DOHH2 (cell line): ENCODE measurements around the gene ARL15.

Experiments
- EZH2phosphoT487 ChIP-seq: fragments of 200-600 bp; sonication (generic); IDR thresholded peaks from 2 replicates; pipeline ENCODE4 v1.6.1; 2017; ENCODE audit warnings: borderline replicate concordance, mild to moderate bottlenecking, antibody characterized with exemption, low read length, moderate library complexity, mixed read lengths
- TF ChIP-seq, protein P1 (sequence below): fragments of 200-600 bp; sonication (generic); IDR thresholded peaks from one replicate; pipeline ENCODE4 v1.5.1; 2014; ENCODE audit warnings: antibody characterized with exemption, mild to moderate bottlenecking, low read depth, low read length; ENCODE audit not compliant: poor library complexity, severe bottlenecking

DNA sequence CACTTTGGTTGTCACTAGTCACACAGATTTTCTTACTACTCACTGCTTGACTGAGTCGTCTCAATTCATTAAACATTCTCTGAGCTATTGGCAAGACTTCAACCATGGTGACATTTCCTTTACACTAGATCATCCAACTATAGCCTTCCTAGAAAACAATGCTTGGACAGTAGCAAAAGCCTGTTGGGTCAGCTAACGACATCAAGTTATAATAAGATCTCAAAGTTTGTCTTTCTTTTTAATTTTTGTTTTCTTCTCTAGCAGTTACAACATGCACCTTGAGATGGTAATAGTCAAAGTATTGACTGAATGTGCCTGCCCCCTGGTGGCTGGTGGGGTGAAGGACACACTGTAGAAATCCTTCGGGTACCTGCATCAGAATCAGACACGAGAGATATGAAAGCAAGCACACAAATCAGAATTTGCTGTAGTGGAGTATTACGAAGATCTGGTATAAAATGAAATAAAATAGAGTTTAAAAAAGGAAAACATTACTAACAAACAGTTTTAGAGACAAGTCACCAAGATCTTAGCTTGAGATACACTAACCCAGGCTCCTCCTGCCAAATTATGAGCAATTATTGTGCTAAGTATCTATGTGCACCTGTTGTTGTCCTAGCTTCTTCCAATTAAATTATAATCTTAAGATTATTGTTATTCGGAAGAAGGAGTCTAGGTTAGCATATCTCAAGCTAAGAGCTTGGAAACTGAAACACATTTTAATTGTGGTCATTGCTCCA, 81.2 kb downstream of the ARL15 start:
- TF ChIP-seq, protein P1, sequence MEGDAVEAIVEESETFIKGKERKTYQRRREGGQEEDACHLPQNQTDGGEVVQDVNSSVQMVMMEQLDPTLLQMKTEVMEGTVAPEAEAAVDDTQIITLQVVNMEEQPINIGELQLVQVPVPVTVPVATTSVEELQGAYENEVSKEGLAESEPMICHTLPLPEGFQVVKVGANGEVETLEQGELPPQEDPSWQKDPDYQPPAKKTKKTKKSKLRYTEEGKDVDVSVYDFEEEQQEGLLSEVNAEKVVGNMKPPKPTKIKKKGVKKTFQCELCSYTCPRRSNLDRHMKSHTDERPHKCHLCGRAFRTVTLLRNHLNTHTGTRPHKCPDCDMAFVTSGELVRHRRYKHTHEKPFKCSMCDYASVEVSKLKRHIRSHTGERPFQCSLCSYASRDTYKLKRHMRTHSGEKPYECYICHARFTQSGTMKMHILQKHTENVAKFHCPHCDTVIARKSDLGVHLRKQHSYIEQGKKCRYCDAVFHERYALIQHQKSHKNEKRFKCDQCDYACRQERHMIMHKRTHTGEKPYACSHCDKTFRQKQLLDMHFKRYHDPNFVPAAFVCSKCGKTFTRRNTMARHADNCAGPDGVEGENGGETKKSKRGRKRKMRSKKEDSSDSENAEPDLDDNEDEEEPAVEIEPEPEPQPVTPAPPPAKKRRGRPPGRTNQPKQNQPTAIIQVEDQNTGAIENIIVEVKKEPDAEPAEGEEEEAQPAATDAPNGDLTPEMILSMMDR: peak; percentile 98
- TF ChIP-seq EZH2phosphoT487: no peak
